ENCODE data around the gene DKKL1.
A peak's percentile ranks its signal among the peaks of the same experiment; 100 is the strongest.
"Not testable (repeated sequence)": the region's sequence is repeated elsewhere in the genome, so short reads cannot be mapped to it uniquely, and the experiment has no call there.

The DKKL1 gene

GRCh38 chr19:49363268-49364082 lies at the start of gene DKKL1:
TSS of gene DKKL1 (plus strand) at chr19:49363877. CDS start at chr19:49363999, 122 bp downstream.
- DNase-seq (ENCODE audit: low read depth): peak; percentile 94
- peak within 1 kb of the TSS; percentile 92 for H3K4me3 ChIP-seq (ENCODE audit: low read depth, low read length)

GRCh38 chr19:49315111-49315510 lies 48.6 kb upstream of the DKKL1 start:
- no peak overlapping the region for H3K4me3 ChIP-seq (ENCODE audit: low read depth, low read length)
- no peak for DNase-seq (ENCODE audit: low read depth)

- no peak for DNase-seq (ENCODE audit: low read depth)
- no peak overlapping the region for H3K4me3 ChIP-seq (ENCODE audit: low read depth, low read length)
Measured at GRCh38 chr19:49316284-49316683, 47.4 kb upstream of the DKKL1 start.

- H3K4me3 ChIP-seq (ENCODE audit: low read depth, low read length): no peak overlapping the region
- no peak for DNase-seq (ENCODE audit: low read depth)
Measured at GRCh38 chr19:49318296-49318695, 45.4 kb upstream of the DKKL1 start.

- no peak for DNase-seq (ENCODE audit: low read depth)
- H3K4me3 ChIP-seq (ENCODE audit: low read depth, low read length): no peak within 1 kb of the TSS
Measured at GRCh38 chr19:49324801-49325576, 38.7 kb upstream of the DKKL1 start, which contains the start of gene SLC6A16. TSS of gene SLC6A16 (minus strand) at chr19:49325191. CDS start at chr19:49311347, 13,844 bp downstream.

GRCh38 chr19:49325756-49326155 lies 37.9 kb upstream of the DKKL1 start:
- not testable (repeated sequence) for DNase-seq (ENCODE audit: low read depth)

GRCh38 chr19:49326165-49326704 lies 37.4 kb upstream of the DKKL1 start:
- no peak overlapping the region for H3K4me3 ChIP-seq (ENCODE audit: low read depth, low read length)
- no peak for DNase-seq (ENCODE audit: low read depth)

More at GRCh38 chr19:49325756-49326155, 37.9 kb upstream of the DKKL1 start:
- H3K4me3 ChIP-seq (ENCODE audit: low read depth, low read length): not testable (repeated sequence)

- no peak overlapping the region for H3K4me3 ChIP-seq (ENCODE audit: low read depth, low read length)
- DNase-seq (ENCODE audit: low read depth): no peak
Measured at GRCh38 chr19:49327878-49328544, 35.7 kb upstream of the DKKL1 start.

- no peak for DNase-seq (ENCODE audit: low read depth)
- H3K4me3 ChIP-seq (ENCODE audit: low read depth, low read length): no peak overlapping the region
Measured at GRCh38 chr19:49328741-49329140, 34.9 kb upstream of the DKKL1 start.

GRCh38 chr19:49331187-49331586 lies 32.5 kb upstream of the DKKL1 start:
- DNase-seq (ENCODE audit: low read depth); H3K4me3 ChIP-seq (ENCODE audit: low read depth, low read length): not testable (repeated sequence)

GRCh38 chr19:49331616-49332055 lies 32.0 kb upstream of the DKKL1 start:
- no peak for DNase-seq (ENCODE audit: low read depth)
- H3K4me3 ChIP-seq (ENCODE audit: low read depth, low read length): no peak overlapping the region

GRCh38 chr19:49332691-49333417 lies 30.8 kb upstream of the DKKL1 start:
- DNase-seq (ENCODE audit: low read depth); H3K4me3 ChIP-seq (ENCODE audit: low read depth, low read length): not testable (repeated sequence)

GRCh38 chr19:49333418-49333805 lies 30.3 kb upstream of the DKKL1 start:
- DNase-seq (ENCODE audit: low read depth): no peak
- no peak overlapping the region for H3K4me3 ChIP-seq (ENCODE audit: low read depth, low read length)

- no peak overlapping the region for H3K4me3 ChIP-seq (ENCODE audit: low read depth, low read length)
- no peak for DNase-seq (ENCODE audit: low read depth)
Measured at GRCh38 chr19:49333811-49334288, 29.8 kb upstream of the DKKL1 start.

GRCh38 chr19:49335071-49335783 lies 28.4 kb upstream of the DKKL1 start, which contains the start of gene CD37:
TSS of gene CD37 (plus strand) at chr19:49335406. CDS start at chr19:49335541, 135 bp downstream.
- no peak for DNase-seq (ENCODE audit: low read depth)
- H3K4me3 ChIP-seq (ENCODE audit: low read depth, low read length): no peak within 1 kb of the TSS

- no peak overlapping the region for H3K4me3 ChIP-seq (ENCODE audit: low read depth, low read length)
- no peak for DNase-seq (ENCODE audit: low read depth)
Measured at GRCh38 chr19:49335784-49336481, 27.7 kb upstream of the DKKL1 start.

- H3K4me3 ChIP-seq (ENCODE audit: low read depth, low read length): no peak overlapping the region
- DNase-seq (ENCODE audit: low read depth): no peak
Measured at GRCh38 chr19:49336482-49337266, 27.0 kb upstream of the DKKL1 start.
